Measurements from ENCODE around the gene TMEM116. TPM values are rescaled to one million over a fixed set of nuclear protein-coding genes. Genes with fewer than 3 reads are reported as not detected.
"Not testable (repeated sequence)": the region's sequence is repeated elsewhere in the genome, so short reads cannot be mapped to it uniquely, and the experiment has no call there.

TMEM116 gene
- total RNA-seq, 4 donors from 2014 or later, result 17.6 to 35.9 (median 25.2) TPM

DNA sequence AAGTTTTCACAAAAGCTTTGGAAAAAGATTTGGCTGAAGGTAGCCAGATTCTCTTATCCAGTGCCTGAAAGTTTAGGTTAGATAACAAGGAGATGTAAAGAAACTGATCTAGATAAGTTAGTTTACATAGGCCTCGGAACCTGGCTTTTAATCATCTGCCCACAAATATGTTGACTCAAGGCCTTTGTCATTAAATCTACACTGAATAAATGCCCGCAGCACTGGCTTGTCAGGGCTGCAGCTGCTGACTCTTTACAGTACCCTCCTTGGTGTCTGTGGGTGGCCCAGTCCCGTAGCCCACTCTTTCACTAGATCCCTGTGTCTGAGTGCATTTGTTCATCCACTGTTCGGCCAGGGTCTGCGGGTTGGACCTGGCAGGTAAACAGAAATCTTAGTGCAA is 58.0 kb downstream of the TMEM116 start:
- DNase-seq, result no peak
- WGBS, 2 donors (ENCODE audit: low coverage in 1 of 2), result 76% methylated on average over 5 of the region's 5 CpGs; no CpG with 5 or more reads in 1 of the 2 donors
- Histone ChIP-seq H3K4me3 (no peak overlapping the region), H3K36me3 (no peaks in the 10 kb centered on the region), H3K27me3 (no peaks in the 10 kb centered on the region), H3K9me3 (no peaks in the 10 kb centered on the region), H3K27ac (no peak overlapping the region), H3K4me1 (peaks cover 0 to 10% (median 0%) of the 10 kb centered on the region in 4 donors)
- TF ChIP-seq POLR2A (IDR thresholded peaks at IDR 0.05) (no peak), POLR2AphosphoS5 (IDR thresholded peaks at IDR 0.05) (no peak), EP300 (IDR thresholded peaks at IDR 0.05; ENCODE audit: low read depth) (no peak)
- TF ChIP-seq, protein P1, sequence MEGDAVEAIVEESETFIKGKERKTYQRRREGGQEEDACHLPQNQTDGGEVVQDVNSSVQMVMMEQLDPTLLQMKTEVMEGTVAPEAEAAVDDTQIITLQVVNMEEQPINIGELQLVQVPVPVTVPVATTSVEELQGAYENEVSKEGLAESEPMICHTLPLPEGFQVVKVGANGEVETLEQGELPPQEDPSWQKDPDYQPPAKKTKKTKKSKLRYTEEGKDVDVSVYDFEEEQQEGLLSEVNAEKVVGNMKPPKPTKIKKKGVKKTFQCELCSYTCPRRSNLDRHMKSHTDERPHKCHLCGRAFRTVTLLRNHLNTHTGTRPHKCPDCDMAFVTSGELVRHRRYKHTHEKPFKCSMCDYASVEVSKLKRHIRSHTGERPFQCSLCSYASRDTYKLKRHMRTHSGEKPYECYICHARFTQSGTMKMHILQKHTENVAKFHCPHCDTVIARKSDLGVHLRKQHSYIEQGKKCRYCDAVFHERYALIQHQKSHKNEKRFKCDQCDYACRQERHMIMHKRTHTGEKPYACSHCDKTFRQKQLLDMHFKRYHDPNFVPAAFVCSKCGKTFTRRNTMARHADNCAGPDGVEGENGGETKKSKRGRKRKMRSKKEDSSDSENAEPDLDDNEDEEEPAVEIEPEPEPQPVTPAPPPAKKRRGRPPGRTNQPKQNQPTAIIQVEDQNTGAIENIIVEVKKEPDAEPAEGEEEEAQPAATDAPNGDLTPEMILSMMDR (IDR thresholded peaks at IDR 0.05), result no peak
- in situ Hi-C loops (cut with MboI; ENCODE audit: low pct_ligation_motif_present in 1 of 4, low pct_unique_long_range_greater_than_20kb in 1 of 4, low sequenced_read_pairs in 3 of 4), result no loop called here
- intact Hi-C loops (cut with DNase I; ENCODE audit: low total_unique reads), result no loop called here

DNA sequence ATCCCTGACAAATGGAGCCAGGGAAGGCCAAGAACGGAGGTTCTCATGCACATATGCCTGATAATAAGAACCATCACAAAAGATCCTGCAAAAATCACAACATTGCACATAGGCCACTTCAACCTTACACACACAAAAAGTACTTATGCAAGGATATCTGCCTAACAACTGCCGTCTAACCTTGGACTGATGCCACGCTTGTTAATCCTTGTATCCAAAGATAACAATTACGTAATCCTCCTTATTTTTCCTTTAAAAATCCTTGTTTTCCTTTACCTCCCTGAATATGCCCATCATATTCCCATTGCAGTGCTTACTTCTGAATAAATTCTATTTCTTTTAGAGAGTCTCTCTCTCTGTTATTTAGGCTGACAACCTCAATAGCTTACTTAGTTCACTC is 59.5 kb downstream of the TMEM116 start:
- intact Hi-C loops (cut with DNase I; ENCODE audit: low total_unique reads) (no loop called here), in situ Hi-C loops (cut with MboI; ENCODE audit: low pct_ligation_motif_present in 1 of 4, low pct_unique_long_range_greater_than_20kb in 1 of 4, low sequenced_read_pairs in 3 of 4) (no loop called here)
- WGBS, 2 donors (ENCODE audit: low coverage in 1 of 2), result 60 to 76% methylated on average over 2 to 4 of the region's 4 CpGs
- peaks cover 0 to 10% (median 0%) of the 10 kb centered on the region in 4 donors for H3K4me1 ChIP-seq
- H3K4me3 ChIP-seq, result no peak overlapping the region
- DNase-seq, result no peak
- H3K36me3 ChIP-seq, result no peaks in the 10 kb centered on the region
- TF ChIP-seq POLR2AphosphoS5 (IDR thresholded peaks at IDR 0.05) (no peak), EP300 (IDR thresholded peaks at IDR 0.05; ENCODE audit: low read depth) (no peak), POLR2A (IDR thresholded peaks at IDR 0.05) (no peak)
- TF ChIP-seq, protein P1 (IDR thresholded peaks at IDR 0.05), result no peak
- no peak overlapping the region for H3K27ac ChIP-seq
- H3K27me3 ChIP-seq, result no peaks in the 10 kb centered on the region
- no peaks in the 10 kb centered on the region for H3K9me3 ChIP-seq

DNA sequence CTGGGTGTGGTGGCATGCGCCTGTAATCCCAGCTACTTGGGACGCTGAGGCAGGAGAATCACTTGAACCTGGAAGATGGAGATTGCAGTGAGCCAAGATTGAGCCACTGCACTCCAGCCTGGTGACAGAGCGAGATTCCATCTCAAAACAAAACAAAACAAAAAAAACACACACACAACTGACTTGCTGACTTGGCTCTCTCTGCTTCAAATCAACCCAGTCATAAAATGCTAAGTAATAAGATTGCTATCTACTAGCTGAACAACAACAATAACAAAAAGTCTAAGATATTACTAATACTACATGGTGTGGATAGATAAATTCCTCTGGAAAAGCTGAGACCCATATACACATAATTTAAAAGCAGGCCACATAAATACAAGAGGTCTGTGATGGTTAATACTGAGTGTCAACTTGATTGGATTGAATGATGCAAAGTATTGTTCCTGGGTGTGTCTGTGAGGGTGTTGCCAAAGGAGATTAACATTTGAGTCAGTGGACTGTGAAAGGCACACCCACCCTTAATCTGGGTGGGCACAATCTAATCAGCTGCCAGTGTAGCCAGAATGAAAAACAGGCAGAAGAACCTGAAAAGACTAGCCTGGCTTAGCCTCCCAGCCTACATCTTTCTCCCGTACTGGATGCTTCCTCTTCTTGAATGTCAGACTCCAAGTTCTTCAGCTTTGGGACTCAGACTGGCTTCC is 60.7 kb downstream of the TMEM116 start:
- H3K27ac ChIP-seq; intact Hi-C loops (cut with DNase I; ENCODE audit: low total_unique reads); H3K27me3 ChIP-seq; H3K4me3 ChIP-seq; DNase-seq; H3K9me3 ChIP-seq; H3K36me3 ChIP-seq; in situ Hi-C loops (cut with MboI; ENCODE audit: low pct_ligation_motif_present in 1 of 4, low pct_unique_long_range_greater_than_20kb in 1 of 4, low sequenced_read_pairs in 3 of 4): not testable (repeated sequence)
- WGBS, 2 donors (ENCODE audit: low coverage in 1 of 2), result 97% methylated on average over 4 of the region's 4 CpGs; no CpG with 5 or more reads in 1 of the 2 donors
- H3K4me1 ChIP-seq, result peaks cover 0 to 10% (median 0%) of the 10 kb centered on the region in 4 donors

DNA sequence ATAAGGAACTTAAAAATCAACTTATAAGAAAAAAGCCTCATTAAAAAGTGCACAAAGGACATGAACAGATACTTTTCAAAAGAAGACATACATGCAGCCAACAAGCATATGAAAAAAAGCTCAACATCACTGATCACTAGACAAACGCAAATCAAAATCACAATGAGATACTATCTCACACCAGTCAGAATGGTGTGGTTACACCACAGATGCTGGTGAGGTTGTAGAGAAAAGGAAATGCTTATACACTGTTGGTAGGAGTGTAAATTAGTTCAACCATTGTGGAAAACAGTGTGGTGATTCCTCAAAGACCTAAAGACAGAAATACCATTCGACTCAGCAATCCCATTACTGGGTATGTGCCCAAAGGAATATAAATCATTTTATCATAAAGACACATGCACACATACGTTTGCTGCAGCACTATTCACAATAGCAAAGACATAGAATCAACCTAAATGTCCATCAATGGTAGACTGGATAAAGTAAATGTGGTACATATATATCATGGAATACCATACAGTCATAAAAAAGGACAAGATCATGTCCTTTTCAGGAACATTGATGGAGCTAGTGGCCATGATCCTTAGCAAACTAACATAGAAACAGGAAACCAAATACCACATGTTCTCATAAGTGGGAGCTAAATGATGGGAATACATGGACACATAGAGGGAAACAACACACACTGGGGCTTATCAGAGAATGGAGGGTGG is 61.8 kb downstream of the TMEM116 start:
- peaks cover 0 to 10% (median 0%) of the 10 kb centered on the region in 4 donors for H3K4me1 ChIP-seq
- WGBS, 2 donors (ENCODE audit: low coverage in 1 of 2), result 75 to 84% methylated on average over 3 of the region's 3 CpGs
- H3K27me3 ChIP-seq; in situ Hi-C loops (cut with MboI; ENCODE audit: low pct_ligation_motif_present in 1 of 4, low pct_unique_long_range_greater_than_20kb in 1 of 4, low sequenced_read_pairs in 3 of 4); H3K9me3 ChIP-seq; H3K36me3 ChIP-seq; DNase-seq; intact Hi-C loops (cut with DNase I; ENCODE audit: low total_unique reads); H3K27ac ChIP-seq; H3K4me3 ChIP-seq: not testable (repeated sequence)

DNA sequence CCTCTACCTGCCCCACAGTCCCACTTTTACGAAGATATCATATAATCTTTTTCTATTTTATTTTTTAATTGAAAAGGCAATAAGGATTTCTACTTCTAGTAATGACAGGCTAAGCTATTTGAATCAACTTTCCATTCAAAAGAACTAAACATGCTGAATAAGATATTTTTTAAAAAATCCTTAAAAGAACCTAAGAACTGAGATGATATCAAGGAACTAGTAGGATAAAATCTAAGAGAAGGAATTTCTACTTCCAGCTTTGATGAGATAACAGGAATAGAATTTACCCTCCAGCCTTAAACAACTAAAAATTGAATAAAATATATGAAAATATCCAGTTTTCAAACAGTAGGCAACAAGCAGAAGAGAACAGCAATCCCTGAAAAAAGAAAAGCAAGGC is 69.0 kb downstream of the TMEM116 start:
- Histone ChIP-seq H3K4me1 (no peaks in the 10 kb centered on the region), H3K36me3 (no peaks in the 10 kb centered on the region), H3K9me3 (no peaks in the 10 kb centered on the region), H3K27me3 (no peaks in the 10 kb centered on the region), H3K27ac (no peak overlapping the region), H3K4me3 (no peak overlapping the region)
- 97 to 100% methylated on average over 1 of the region's 1 CpG for WGBS, 2 donors (ENCODE audit: low coverage in 1 of 2)
- in situ Hi-C loops (cut with MboI; ENCODE audit: low pct_ligation_motif_present in 1 of 4, low pct_unique_long_range_greater_than_20kb in 1 of 4, low sequenced_read_pairs in 3 of 4), result loop anchor here in 2 of 4 donors (10.0 to 25.0 kb wide), 2 partner anchors 71 to 443 kb away; partner anchors contain the start of genes ERP29 (in 2 of the 2), TMEM116 (in 2 of the 2) and HECTD4 (in 1 of the 2)
- intact Hi-C loops (cut with DNase I; ENCODE audit: low total_unique reads), result no loop called here
- no peak for DNase-seq
- no peak for TF ChIP-seq POLR2A (IDR thresholded peaks at IDR 0.05)
- TF ChIP-seq, protein P1 (IDR thresholded peaks at IDR 0.05), result no peak
- TF ChIP-seq POLR2AphosphoS5 (IDR thresholded peaks at IDR 0.05), result no peak
- no peak for TF ChIP-seq EP300 (IDR thresholded peaks at IDR 0.05; ENCODE audit: low read depth)

Data from transverse colon (tissue), 4 donors.